GM20000 (cell line): ENCODE measurements around the gene ACLY.

Experiments used
- DNase-seq: peaks from one replicate; pipeline ENCODE4 v3.0.0; 2012; ENCODE audit warnings: low spot score
- CTCF ChIP-seq: IDR thresholded peaks from 2 replicates; pipeline ENCODE4 v1.5.1; 2012; ENCODE audit warnings: mild to moderate bottlenecking, control low read depth; ENCODE audit errors: extremely low read depth, missing control alignments

ACLY gene

GRCh38 chr17:41962111-41962510 is 43.4 kb upstream of the ACLY start:
- TF ChIP-seq CTCF, result no peak
- no peak for DNase-seq

GRCh38 chr17:41959336-41960095 is 40.8 kb upstream of the ACLY start:
- TF ChIP-seq CTCF, result no peak
- peak; percentile 45 for DNase-seq

- DNase-seq, result no peak
- TF ChIP-seq CTCF, result no peak
Measured at GRCh38 chr17:41959030-41959335, 40.2 kb upstream of the ACLY start.

GRCh38 chr17:41957869-41958439 is 39.2 kb upstream of the ACLY start:
- no peak for TF ChIP-seq CTCF
- DNase-seq, result no peak

- no peak for DNase-seq
- TF ChIP-seq CTCF, result no peak
Measured at GRCh38 chr17:41957031-41957868, 38.5 kb upstream of the ACLY start.

GRCh38 chr17:41956522-41956921 is 37.8 kb upstream of the ACLY start:
- no peak for DNase-seq

More at GRCh38 chr17:41956522-41956921, 37.8 kb upstream of the ACLY start:
- no peak for TF ChIP-seq CTCF
